Left kidney (tissue), 2 donors: ENCODE measurements around the gene CBFA2T2. TPM values are rescaled to one million over a fixed set of nuclear protein-coding genes. Genes with fewer than 3 reads are reported as not detected.

Experiments used
- DNase-seq: peaks from one replicate; pipeline ENCODE4 v3.0.0-alpha.2; 2013
- polyA plus RNA-seq: library from polyadenylated mRNA; unstranded; fragments of 120-200 nt; gene quantifications from one replicate; pipeline ENCODE4 v1.2.1, GENCODE V29; 2013; ENCODE audit not compliant: insufficient read length

The CBFA2T2 gene
- polyA plus RNA-seq, 1 donor: 36.9 TPM

DNA sequence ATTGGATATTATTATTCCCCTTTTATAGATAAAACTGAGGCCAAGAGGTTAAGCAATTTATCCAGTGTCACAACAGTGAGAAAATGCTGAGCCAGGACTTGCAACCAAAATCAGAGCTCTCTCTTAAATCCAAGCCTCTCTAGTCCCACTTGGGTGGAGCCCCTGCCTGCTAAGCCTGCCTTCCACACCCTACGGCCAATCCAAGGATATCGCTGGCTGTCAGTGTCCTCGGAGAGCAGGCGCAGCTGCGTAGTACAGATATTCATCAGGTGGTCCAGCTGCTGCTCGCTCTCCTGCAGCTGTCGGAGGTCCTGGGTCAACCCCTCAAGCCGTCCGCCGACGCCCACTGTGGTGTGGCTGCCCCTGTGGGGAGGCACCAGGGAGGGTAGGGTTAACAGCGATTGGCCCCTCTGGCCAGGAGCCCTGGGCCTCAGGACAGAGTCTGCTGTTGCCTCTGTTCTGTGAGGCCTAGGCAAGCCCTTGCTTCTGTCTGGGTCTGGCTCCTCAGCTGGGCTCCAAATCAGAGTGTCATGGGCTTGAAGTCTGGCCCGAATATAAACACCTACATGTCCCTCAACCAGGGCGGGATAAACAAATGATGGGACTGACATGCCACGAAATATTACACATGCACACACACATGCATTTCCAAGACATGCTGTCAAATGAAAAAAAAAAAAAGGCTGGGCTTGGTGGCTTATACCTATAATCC lies 188.3 kb downstream of the CBFA2T2 start:
- DNase-seq: no peak

DNA sequence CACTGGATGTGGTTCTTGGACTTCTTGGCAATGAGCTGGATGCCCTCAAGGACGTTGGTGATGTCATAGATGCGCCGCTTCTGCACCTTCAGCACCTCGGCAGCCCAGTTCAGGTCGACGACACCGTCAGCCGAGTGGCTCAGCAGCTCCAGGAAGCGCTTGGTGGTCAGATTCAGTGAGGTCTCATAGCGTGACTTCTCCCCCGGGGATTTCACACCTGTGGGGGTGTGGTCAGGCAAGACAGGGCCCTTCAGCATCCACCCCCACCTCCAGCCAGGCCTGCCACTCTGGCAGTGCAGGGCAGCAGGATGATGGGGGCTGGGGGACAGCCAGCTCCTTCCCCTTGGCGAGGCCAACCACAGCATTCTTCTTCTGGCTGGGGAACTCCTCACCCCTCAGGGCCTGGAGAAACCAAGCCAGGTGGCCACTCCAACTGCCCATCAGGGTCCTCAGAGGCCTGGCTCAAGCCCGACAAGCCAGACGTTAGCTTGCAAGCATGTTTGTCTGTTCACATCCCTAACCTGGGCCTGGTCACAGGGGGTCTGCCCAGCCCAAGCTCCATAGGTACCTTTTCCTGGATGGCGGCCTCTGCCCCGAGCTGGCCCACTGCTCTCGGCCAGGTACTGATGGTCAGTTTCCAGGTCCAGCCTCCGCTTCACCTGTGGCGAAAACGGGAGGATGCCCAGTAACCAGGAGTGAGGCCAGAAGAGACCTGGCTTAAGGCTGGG lies 190.0 kb downstream of the CBFA2T2 start:
- DNase-seq: no peak

DNA sequence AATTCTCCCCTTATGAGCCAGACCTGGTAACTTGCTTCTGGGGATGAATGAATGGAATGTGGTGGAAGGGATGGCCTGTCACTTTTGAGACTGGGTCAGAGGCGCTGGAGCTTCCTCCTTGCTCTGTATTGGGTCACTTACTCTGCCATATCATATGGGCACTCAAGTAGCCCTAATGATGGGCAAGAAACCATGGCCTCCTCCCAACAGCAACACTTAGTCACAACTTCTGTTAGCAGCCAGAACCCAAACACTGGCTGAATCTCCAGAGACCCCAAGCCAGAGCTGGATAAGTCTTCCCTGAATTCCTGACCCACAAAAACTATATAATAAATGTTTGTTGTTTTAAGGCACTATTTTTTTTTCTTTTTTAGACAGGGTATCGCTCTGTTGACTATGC lies 190.8 kb downstream of the CBFA2T2 start:
- no peak for DNase-seq

DNA sequence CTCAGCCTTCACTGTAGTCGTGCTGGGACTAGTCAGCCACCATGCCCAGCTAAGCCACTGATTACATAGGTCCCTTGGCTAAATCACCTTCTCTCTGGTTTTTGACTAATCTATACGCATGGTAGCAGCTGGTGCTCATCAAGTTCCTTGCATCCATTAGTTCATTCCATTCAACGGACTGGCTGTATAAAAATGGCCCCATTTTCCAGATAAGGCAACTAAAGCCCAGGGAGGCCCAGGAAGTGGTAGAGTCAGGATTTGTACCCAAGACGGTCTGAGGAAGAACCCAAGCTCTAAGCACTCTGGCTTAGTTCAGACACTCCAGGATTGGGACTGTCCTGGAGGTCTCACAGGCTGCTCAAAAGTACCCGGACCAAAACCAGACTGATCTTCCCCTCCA lies 191.4 kb downstream of the CBFA2T2 start:
- no peak for DNase-seq

DNA sequence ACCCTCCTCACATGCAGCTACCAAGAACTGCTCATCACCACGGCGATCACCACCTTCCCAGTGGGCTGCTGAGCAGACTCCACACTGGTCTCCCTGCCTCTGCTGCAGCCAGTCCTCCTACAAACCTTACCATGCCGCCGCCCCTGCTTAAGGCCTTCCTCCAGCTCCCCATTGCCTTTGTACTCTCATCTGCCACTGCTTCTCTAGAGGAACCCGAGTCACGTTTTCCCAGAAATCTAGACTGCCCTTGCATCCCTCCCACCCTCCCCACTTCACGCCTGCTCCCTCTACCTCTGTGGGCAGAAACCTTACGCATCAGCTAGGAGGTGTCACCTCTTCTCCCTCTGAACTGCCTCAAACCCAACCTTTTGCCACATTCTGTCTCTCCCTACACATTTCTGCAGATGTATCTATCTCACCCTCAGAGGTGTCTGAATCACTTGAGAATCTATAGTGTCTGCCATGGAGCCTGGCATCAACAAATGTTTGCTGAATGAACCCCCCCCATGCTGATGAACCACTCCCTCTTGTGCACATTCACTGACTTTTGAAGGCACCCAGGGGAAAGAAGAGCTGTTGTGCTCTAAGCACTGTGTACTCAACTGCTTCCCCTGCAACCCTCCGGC lies 191.9 kb downstream of the CBFA2T2 start:
- DNase-seq: no peak

- no peak for DNase-seq
These were observed 194.8 kb downstream of the CBFA2T2 start for GRCh38 chr20:33684533-33685327.

DNA sequence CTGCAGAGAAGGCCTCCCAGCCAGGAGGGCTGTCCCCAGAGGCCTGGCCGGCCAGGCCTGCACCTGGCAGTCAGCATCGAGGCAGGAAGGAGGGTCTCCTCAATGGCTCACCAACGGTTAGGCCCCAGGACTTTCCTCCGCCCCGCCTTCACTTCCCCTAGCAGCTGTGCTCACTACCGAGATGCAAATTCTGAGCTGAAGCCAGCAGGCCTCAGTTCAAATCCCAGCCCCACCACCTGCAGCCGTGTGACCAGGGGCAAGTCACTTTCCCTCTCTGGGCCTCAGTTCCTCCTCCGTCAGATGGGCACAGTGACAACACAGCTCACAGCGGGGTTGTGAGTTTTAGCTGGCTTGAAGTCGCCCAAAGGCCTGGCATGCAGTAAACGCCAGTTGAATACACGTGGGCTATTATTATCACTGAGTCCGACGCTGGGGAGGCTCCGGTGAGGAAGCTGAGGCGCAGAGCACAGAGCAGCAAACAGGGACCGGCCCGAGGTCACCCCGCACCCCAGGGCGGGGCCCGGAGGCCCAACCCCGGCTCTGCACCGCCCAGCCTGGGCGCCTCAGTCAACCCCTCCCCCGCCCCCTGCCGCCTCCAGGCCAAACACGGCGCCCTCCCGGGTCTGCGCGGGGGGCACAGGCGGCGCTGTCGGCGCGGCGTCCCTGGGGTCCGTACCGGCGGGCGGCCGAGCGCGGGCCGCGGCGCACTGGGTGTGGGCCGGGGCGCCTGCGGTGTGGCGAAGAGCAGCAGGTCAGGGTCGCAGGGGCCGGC lies 195.6 kb downstream of the CBFA2T2 start:
- no peak for DNase-seq

- peak; percentile 94 for DNase-seq
These were observed 196.4 kb downstream of the CBFA2T2 start, which contains the start of gene E2F1 for GRCh38 chr20:33686100-33686983. Gene E2F1, minus strand, starts transcription at chr20:33686385. Its CDS starts 121 bp downstream, at chr20:33686264.

- no peak for DNase-seq
These were observed 197.1 kb downstream of the CBFA2T2 start for GRCh38 chr20:33686984-33687366.

DNA sequence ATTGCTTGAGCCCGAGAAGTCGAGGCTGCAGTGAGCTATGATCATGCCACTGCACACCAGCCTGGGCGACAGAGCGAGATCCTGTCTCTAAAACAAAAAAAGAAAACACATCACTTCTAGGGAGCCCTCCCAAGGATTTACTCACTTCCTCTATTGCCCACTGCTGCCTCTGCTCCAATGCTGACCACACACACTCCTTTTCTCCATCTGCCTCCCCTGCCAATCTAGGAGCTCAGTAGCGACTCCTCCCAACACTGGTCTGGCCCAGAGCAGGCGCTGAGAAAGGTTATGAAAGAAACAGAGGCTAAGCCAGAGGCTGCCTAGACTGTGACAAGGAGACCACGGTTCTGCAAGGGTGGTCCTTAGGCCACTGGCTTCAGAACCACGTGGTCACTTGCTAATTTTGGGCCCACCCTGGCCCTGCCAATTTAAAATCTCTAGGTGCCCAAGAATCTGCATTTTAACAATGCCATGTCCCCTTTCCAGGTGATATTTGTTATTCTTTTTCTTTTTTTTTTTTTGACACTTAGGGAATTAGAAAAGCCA lies 197.5 kb downstream of the CBFA2T2 start:
- DNase-seq: no peak

DNA sequence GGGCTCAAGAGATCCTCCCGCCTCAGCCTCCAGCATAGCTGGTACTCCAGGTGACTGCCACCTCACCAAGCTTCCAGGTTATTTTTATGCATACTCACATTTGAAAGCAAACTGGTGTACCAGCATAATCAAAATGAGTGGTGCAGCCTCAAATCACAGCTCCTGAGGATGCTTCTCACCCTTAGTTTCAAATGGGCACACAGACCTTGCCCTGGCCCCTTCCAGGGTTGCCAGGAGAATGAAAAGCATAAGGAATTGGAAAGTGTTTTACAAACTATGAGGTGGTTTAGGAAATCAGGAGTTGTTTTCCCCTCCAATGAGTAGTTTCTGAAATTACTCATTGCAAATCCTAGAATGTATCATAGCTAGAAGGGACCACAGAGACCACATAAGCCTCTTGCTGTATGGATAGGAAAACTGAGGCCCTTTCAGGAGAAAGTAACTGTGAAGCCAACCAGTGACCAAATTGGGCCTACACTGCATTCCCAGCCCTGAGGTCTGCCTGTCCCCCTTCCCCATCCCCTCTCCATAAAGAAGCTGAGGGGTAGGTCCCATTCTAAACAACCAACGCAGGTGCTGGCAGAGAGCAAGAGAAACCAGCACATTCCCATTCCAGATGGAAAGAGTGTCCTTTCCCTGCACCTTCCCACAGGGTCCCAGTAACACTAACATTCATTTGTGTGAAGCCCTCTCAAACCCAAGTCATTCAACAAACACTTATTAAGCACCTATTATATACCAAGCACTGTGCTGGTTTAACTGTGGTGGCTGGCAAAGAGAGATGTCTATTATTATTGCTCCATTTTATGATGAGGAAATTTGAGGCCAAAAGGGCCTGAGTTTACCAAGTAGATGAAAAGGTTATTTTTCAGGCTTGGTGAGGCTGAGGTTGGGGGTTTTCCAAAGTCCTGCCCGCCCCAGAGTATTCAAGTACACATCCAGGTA lies 198.4 kb downstream of the CBFA2T2 start:
- DNase-seq: no peak

- DNase-seq: no peak
These were observed 199.1 kb downstream of the CBFA2T2 start for GRCh38 chr20:33688938-33689424.

- no peak for DNase-seq
These were observed 199.6 kb downstream of the CBFA2T2 start for GRCh38 chr20:33689493-33689892.

- no peak for DNase-seq
These were observed 200.1 kb downstream of the CBFA2T2 start for GRCh38 chr20:33689973-33690372.

GRCh38 chr20:33693289-33693688 lies 203.4 kb downstream of the CBFA2T2 start:
- DNase-seq: no peak

- no peak for DNase-seq
These were observed 204.1 kb downstream of the CBFA2T2 start for GRCh38 chr20:33693741-33694638.

GRCh38 chr20:33694639-33695012 lies 204.7 kb downstream of the CBFA2T2 start:
- DNase-seq: no peak

- no peak for DNase-seq
These were observed 206.6 kb downstream of the CBFA2T2 start for GRCh38 chr20:33696448-33696847.
